Left ventricle myocardium inferior (tissue), 1 donor: ENCODE measurements around the gene NUDT22. TPM values are rescaled to one million over a fixed set of nuclear protein-coding genes. Genes with fewer than 3 reads are reported as not detected.

Source experiments
- DNase-seq: peaks from one replicate; pipeline ENCODE4 v3.0.0-alpha.2; 2020
- H3K27ac ChIP-seq: fragments of 200-600 bp; replicated peaks from 2 replicates; pipeline ENCODE4 v1.8.0; 2021
- H3K27me3 ChIP-seq: fragments of 200-600 bp; 2 replicates; pipeline ENCODE4 v1.8.0; 2021; ENCODE audit warnings: low read depth
- H3K36me3 ChIP-seq: fragments of 200-600 bp; 2 replicates; pipeline ENCODE4 v1.8.0; 2021
- H3K4me1 ChIP-seq: fragments of 200-600 bp; 2 replicates; pipeline ENCODE4 v1.8.0; 2021
- H3K4me3 ChIP-seq: fragments of 200-600 bp; 2 replicates; pipeline ENCODE4 v1.8.0; 2021; ENCODE audit warnings: mild to moderate bottlenecking, moderate library complexity
- H3K9me3 ChIP-seq: fragments of 200-600 bp; replicated peaks from 2 replicates; pipeline ENCODE4 v1.8.0; 2021
- intact Hi-C: fragments of 100-400 bp; cut with micrococcal nuclease; formaldehyde crosslinking; loops from one replicate; pipeline ENCODE4 v1.11.0; 2022
- total RNA-seq: library from RNA; stranded (reverse); fragmentation: NEBNext Ultra II Directional; extraction: Animal tissue kit (Norgen Biotek cat#: 25700); gene quantifications from one replicate; pipeline ENCODE4 v1.2.1, GENCODE V29; 2021
- TF ChIP-seq, protein P1 (sequence below): fragments of 200-600 bp; IDR thresholded peaks from 2 replicates; pipeline ENCODE4 v1.8.0; 2021; ENCODE audit warnings: antibody characterized with exemption, mild to moderate bottlenecking, borderline replicate concordance
- donor health status: DM: no; HTN: yes; CAD: no; lungs with severe emphysema.

NUDT22 gene
- total RNA-seq, 1 donor from 2014 or later, result 65.2 TPM

DNA sequence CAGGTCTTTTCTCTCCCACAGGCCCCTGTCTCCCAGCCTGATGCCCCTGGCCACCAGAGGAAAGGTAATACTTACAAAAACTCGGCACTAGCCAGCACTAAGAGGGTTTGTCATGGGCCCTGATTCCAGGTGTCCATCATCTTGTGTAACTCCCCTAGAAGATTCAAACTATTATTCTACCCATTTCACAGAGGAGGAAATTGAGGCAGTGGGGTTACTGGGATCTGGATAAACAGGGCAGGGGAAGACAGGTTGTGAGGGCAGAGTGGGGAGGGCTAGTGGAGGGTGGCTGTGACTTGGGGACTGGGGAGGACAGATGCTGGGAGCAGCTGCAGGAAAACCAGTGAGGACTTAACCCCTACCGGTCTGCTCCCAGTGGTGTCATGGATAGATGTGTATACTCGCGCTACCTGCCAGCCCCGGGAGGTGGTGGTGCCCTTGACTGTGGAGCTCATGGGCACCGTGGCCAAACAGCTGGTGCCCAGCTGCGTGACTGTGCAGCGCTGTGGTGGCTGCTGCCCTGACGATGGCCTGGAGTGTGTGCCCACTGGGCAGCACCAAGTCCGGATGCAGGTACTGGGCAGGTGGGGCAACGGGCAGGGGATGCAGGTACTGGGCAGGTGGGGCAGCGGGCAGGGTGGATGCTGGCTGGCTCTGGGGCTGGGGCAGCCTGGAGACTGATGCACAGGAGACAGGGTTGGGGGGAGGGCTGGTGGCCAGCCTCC lies 9.5 kb downstream of the NUDT22 start:
- TF ChIP-seq, protein P1, sequence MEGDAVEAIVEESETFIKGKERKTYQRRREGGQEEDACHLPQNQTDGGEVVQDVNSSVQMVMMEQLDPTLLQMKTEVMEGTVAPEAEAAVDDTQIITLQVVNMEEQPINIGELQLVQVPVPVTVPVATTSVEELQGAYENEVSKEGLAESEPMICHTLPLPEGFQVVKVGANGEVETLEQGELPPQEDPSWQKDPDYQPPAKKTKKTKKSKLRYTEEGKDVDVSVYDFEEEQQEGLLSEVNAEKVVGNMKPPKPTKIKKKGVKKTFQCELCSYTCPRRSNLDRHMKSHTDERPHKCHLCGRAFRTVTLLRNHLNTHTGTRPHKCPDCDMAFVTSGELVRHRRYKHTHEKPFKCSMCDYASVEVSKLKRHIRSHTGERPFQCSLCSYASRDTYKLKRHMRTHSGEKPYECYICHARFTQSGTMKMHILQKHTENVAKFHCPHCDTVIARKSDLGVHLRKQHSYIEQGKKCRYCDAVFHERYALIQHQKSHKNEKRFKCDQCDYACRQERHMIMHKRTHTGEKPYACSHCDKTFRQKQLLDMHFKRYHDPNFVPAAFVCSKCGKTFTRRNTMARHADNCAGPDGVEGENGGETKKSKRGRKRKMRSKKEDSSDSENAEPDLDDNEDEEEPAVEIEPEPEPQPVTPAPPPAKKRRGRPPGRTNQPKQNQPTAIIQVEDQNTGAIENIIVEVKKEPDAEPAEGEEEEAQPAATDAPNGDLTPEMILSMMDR, result no peak
- Histone ChIP-seq H3K36me3 (peaks cover 20% of the 10 kb centered on the region), H3K4me1 (peaks cover 67% of the 10 kb centered on the region), H3K27me3 (no peaks in the 10 kb centered on the region), H3K9me3 (no peaks in the 10 kb centered on the region), H3K4me3 (peak overlapping the region; percentile 85), H3K27ac (peak overlapping the region; percentile 95)
- DNase-seq, result no peak
- intact Hi-C loops, result no loop called here

DNA sequence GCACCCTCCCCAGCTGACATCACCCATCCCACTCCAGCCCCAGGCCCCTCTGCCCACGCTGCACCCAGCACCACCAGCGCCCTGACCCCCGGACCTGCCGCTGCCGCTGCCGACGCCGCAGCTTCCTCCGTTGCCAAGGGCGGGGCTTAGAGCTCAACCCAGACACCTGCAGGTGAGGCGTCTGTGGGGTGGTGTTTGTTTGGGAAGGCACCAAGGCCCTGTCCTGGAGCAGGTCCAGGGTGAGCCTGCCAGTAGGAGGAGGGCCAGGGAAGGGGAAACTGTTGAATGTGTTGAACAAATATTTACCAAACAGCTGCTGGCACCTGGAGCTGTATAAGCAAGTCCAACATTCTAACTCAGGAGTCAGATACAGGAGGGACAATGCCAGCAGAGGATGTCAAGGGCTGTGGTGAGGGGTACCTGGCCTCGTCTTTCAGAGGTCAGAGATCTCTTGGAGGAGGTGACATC lies 11.4 kb downstream of the NUDT22 start:
- Histone ChIP-seq H3K9me3 (no peaks in the 10 kb centered on the region), H3K36me3 (peaks cover 20% of the 10 kb centered on the region), H3K27ac (peak overlapping the region; percentile 100), H3K4me3 (no peak overlapping the region), H3K27me3 (no peaks in the 10 kb centered on the region), H3K4me1 (peaks cover 62% of the 10 kb centered on the region)
- DNase-seq, result no peak
- intact Hi-C loops, result no loop called here
- TF ChIP-seq, protein P1, result no peak

DNA sequence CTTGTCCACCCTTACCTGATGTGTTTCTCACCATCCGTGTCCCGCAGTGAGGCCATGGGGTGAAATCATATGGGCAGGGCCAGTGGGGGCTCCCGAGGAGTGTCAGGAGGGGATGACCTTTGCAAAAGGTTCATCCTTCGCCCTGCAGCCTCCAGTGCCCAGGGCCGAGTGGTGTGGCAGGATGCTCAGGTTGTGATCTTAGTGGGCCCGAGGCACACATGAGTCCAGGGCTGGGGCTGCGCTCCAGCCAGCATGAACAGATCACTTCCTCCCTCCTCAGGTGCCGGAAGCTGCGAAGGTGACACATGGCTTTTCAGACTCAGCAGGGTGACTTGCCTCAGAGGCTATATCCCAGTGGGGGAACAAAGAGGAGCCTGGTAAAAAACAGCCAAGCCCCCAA lies 12.0 kb downstream of the NUDT22 start:
- Histone ChIP-seq H3K36me3 (peaks cover 20% of the 10 kb centered on the region), H3K27ac (peak overlapping the region; percentile 100), H3K4me1 (peaks cover 65% of the 10 kb centered on the region), H3K27me3 (no peaks in the 10 kb centered on the region), H3K4me3 (no peak overlapping the region), H3K9me3 (no peaks in the 10 kb centered on the region)
- no peak for DNase-seq
- TF ChIP-seq, protein P1, result no peak
- intact Hi-C loops, result no loop called here

DNA sequence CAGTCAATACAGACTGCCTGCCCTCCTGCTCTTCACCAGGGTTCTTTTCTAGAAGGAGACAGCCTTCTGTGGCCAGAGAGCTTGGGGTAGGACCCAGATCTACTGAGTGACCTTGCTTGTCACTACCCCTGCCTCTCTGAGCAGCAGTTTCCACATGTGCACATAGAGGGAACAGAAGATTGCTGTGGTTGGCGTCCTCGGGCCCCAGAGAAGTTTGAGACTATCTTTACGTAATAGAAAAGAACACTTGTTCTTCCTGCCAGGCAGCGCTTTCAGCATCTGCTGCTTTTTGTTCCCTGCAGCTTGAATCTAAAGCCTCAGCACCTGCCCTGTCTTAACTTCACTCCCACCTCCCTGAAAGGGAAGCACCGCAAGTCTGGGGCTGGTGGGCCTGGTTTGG lies 12.9 kb downstream of the NUDT22 start:
- peaks cover 29% of the 10 kb centered on the region for H3K36me3 ChIP-seq
- intact Hi-C loops, result no loop called here
- no peaks in the 10 kb centered on the region for H3K27me3 ChIP-seq
- H3K4me1 ChIP-seq, result peaks cover 65% of the 10 kb centered on the region
- no peak for DNase-seq
- TF ChIP-seq, protein P1, result no peak
- H3K27ac ChIP-seq, result peak overlapping the region; percentile 100
- H3K9me3 ChIP-seq, result no peaks in the 10 kb centered on the region
- H3K4me3 ChIP-seq, result no peak overlapping the region

DNA sequence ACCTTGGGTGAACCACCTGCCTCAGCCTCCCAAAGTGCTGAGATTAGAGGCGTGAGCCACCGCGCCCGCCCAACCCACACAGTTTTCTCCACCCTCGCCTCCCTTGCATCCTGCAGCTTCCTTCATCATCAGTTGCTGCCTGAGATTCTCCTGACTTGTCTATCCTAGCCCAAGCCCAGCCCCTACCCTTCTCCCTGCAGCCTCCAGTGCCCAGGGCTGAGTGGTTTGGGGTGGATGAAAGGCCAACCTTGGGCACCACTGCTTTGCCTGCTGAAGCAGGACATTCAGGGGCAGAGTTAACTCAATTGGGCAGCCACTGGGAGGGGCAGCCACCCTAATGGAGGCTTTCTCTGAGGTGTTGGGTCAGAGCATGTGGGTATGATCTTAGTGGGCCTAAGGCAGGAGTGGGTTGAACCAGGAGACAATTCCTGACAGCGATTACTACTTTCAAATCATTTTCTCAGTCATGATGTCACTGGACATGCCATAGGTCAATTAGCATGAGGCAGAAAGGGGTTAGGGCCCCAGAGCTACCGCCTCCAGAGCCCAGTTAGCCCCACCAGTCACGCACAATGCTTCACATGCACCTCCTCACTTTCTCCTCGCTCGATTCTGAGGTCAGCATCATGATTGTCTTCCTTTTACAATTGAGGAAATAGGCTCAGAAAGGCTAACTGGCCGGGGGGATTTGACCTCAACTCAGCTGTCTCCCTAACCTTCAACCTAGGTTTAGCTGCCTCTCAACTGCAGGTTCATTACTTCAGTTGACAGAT lies 13.8 kb downstream of the NUDT22 start:
- peak overlapping the region; percentile 100 for H3K27ac ChIP-seq
- no peaks in the 10 kb centered on the region for H3K27me3 ChIP-seq
- intact Hi-C loops, result no loop called here
- H3K4me3 ChIP-seq, result peak overlapping the region; percentile 84
- TF ChIP-seq, protein P1, result no peak
- H3K9me3 ChIP-seq, result no peaks in the 10 kb centered on the region
- peaks cover 68% of the 10 kb centered on the region for H3K4me1 ChIP-seq
- H3K36me3 ChIP-seq, result peaks cover 34% of the 10 kb centered on the region
- no peak for DNase-seq
